Sigmoid colon (tissue), 7 donors: ENCODE results near the gene RAD51AP2. TPM values are rescaled to one million over a fixed set of nuclear protein-coding genes. Genes with fewer than 3 reads are reported as not detected.

Experiments used
- DNase-seq: peaks from one replicate; pipeline ENCODE4 v3.0.0-alpha.2; 2019
- H3K27ac ChIP-seq, 4 donors: fragments of 200-600 bp; sonication (generic); one replicate each; pipeline ENCODE4 v1.5.1; 2016 to 2019; ENCODE audit warnings: mild to moderate bottlenecking in 1 of 4
- H3K27me3 ChIP-seq, 3 donors: fragments of 200-600 bp; sonication (generic); one replicate each; pipeline ENCODE4 v1.5.1; 2019; ENCODE audit warnings: mild to moderate bottlenecking in 1 of 3
- H3K36me3 ChIP-seq, 4 donors: fragments of 200-600 bp; sonication (generic); one replicate each; pipeline ENCODE4 v1.5.1; 2016 to 2019
- H3K4me1 ChIP-seq, 4 donors: fragments of 200-600 bp; sonication (generic); one replicate each; pipeline ENCODE4 v1.5.1; 2017 to 2019
- H3K4me3 ChIP-seq, 4 donors: fragments of 200-600 bp; sonication (generic); one replicate each; pipeline ENCODE4 v1.5.1; 2017 to 2019; ENCODE audit warnings: mild to moderate bottlenecking in 2 of 4, moderate library complexity in 1 of 4
- H3K9me3 ChIP-seq, 4 donors: fragments of 200-600 bp in 3 of 4; sonication (generic) in 3 of 4; one replicate each; pipeline versions ENCODE4 v1.5.1 to v1.6.1; 2013 to 2019
- CTCF ChIP-seq, 4 experiments: fragments of 450-650 bp in 3 of 4; fragments of 200-600 bp in 1 of 4; IDR thresholded peaks; one replicate each; pipeline ENCODE4 v1.5.1; 2016 to 2019; ENCODE audit warnings: antibody characterized with exemption in 4 of 4, mild to moderate bottlenecking in 3 of 4, moderate library complexity in 2 of 4
- EP300 ChIP-seq, 4 donors: sonication (generic); formaldehyde crosslinking; IDR thresholded peaks; one replicate each; pipeline ENCODE4 v1.6.1; 2017; ENCODE audit warnings: antibody characterized with exemption in 4 of 4
- POLR2A ChIP-seq, 2 donors: fragments of 450-650 bp; IDR thresholded peaks; one replicate each; pipeline ENCODE4 v1.6.1; 2016; ENCODE audit warnings: antibody characterized with exemption in 2 of 2, mild to moderate bottlenecking in 2 of 2, moderate library complexity in 2 of 2
- POLR2AphosphoS5 ChIP-seq, 4 donors: sonication (generic); formaldehyde crosslinking; IDR thresholded peaks; one replicate each; pipeline ENCODE4 v1.6.1; 2017; ENCODE audit warnings: antibody characterized with exemption in 4 of 4
- WGBS, 2 donors: extraction: QIAGEN DNeasy Blood & Tissue Kit; methylation state at CpG; one replicate each; pipeline ENCODE4 v1.1.7; 2013; 5-methylcytosine and 5-hydroxymethylcytosine counted together
- intact Hi-C: fragments of 100-400 bp; cut with DNase I; formaldehyde crosslinking; loops from one replicate; pipeline ENCODE4 v1.15.1; 2023
- polyA plus RNA-seq, 3 donors: library from polyadenylated mRNA; stranded (reverse); fragments of 200-250 nt; gene quantifications; one replicate each; pipeline ENCODE4 v1.2.3, GENCODE V29; 2013
- total RNA-seq, 4 donors: library from RNA; depleted of rRNA; stranded (reverse); fragments of >200 nt; gene quantifications; one replicate each; pipeline ENCODE4 v1.1.0, GENCODE V29; 2016
- donor health status: healthy with polysubstance abuse.
- donor health status: Bipolar disorder and iron deficiency.
- donor health status: healthy.

Gene RAD51AP2
- total and polyA plus RNA-seq, 7 donors, result 0.01 to 0.16 TPM; not detected in 5

GRCh38 chr2:17555150-17555549, 36.9 kb upstream of the RAD51AP2 start:
- H3K36me3 ChIP-seq, result no peaks in the 10 kb centered on the region
- H3K4me3 ChIP-seq, result no peak overlapping the region
- no peak overlapping the region for H3K27ac ChIP-seq
- H3K4me1 ChIP-seq, result no peaks in the 10 kb centered on the region
- intact Hi-C loops, result no loop called here
- H3K27me3 ChIP-seq, result no peaks in the 10 kb centered on the region
- DNase-seq, result no peak
- WGBS, 2 donors, result 84 to 88% methylated on average over 1 of the region's 1 CpG
- no peak for TF ChIP-seq CTCF (IDR thresholded peaks at IDR 0.05)
- no peak for TF ChIP-seq POLR2AphosphoS5 (IDR thresholded peaks at IDR 0.05)
- TF ChIP-seq EP300 (IDR thresholded peaks at IDR 0.05), result no peak
- no peak for TF ChIP-seq POLR2A (IDR thresholded peaks at IDR 0.05)
- no peaks in the 10 kb centered on the region for H3K9me3 ChIP-seq

GRCh38 chr2:17550907-17551306, 32.7 kb upstream of the RAD51AP2 start:
- 91% methylated on average over 2 of the region's 2 CpGs for WGBS, 2 donors
- intact Hi-C loops, result no loop called here
- TF ChIP-seq POLR2AphosphoS5 (IDR thresholded peaks at IDR 0.05) (no peak), CTCF (IDR thresholded peaks at IDR 0.05) (no peak), EP300 (IDR thresholded peaks at IDR 0.05) (no peak), POLR2A (IDR thresholded peaks at IDR 0.05) (no peak)
- no peak for DNase-seq
- H3K4me3 ChIP-seq, result no peak overlapping the region
- no peaks in the 10 kb centered on the region for H3K36me3 ChIP-seq
- no peak overlapping the region for H3K27ac ChIP-seq
- peaks cover 0 to 4% (median 0%) of the 10 kb centered on the region in 3 donors for H3K27me3 ChIP-seq
- no peaks in the 10 kb centered on the region for H3K4me1 ChIP-seq
- no peaks in the 10 kb centered on the region for H3K9me3 ChIP-seq

GRCh38 chr2:17547737-17548136, 29.5 kb upstream of the RAD51AP2 start:
- intact Hi-C loops, result no loop called here
- DNase-seq, result no peak
- TF ChIP-seq POLR2A (IDR thresholded peaks at IDR 0.05) (no peak), POLR2AphosphoS5 (IDR thresholded peaks at IDR 0.05) (no peak), CTCF (IDR thresholded peaks at IDR 0.05) (no peak), EP300 (IDR thresholded peaks at IDR 0.05) (no peak)
- H3K4me1 ChIP-seq, result no peaks in the 10 kb centered on the region
- peaks cover 0 to 4% (median 0%) of the 10 kb centered on the region in 3 donors for H3K27me3 ChIP-seq
- no peaks in the 10 kb centered on the region for H3K9me3 ChIP-seq
- no peaks in the 10 kb centered on the region for H3K36me3 ChIP-seq
- H3K4me3 ChIP-seq, result no peak overlapping the region
- no peak overlapping the region for H3K27ac ChIP-seq
- 14 to 53% methylated on average over 5 of the region's 5 CpGs for WGBS, 2 donors

- Histone ChIP-seq H3K4me1 (no peaks in the 10 kb centered on the region), H3K27ac (no peak overlapping the region), H3K4me3 (no peak overlapping the region), H3K36me3 (no peaks in the 10 kb centered on the region), H3K27me3 (peaks cover 0 to 7% (median 0%) of the 10 kb centered on the region in 3 donors), H3K9me3 (no peaks in the 10 kb centered on the region)
- DNase-seq, result no peak
- WGBS, 2 donors, result 18 to 62% methylated on average over 2 of the region's 2 CpGs
- intact Hi-C loops, result no loop called here
- no peak for TF ChIP-seq POLR2A (IDR thresholded peaks at IDR 0.05)
- no peak for TF ChIP-seq POLR2AphosphoS5 (IDR thresholded peaks at IDR 0.05)
- TF ChIP-seq EP300 (IDR thresholded peaks at IDR 0.05), result no peak
- TF ChIP-seq CTCF (IDR thresholded peaks at IDR 0.05), result no peak
These were observed 29.0 kb upstream of the RAD51AP2 start for GRCh38 chr2:17547237-17547636.
